Cardiac fibroblast (primary cell): Measurements from ENCODE around the gene TFB1M.
"Not testable (repeated sequence)": the region's sequence is repeated elsewhere in the genome, so short reads cannot be mapped to it uniquely, and the experiment has no call there.

Source experiments
- DNase-seq, 2 donors: peaks; one replicate each; pipeline versions ENCODE4 v3.0.0 to v3.0.0-alpha.2; 2010; ENCODE audit warnings: low read depth in 2 of 2
- H3K4me3 ChIP-seq, 2 donors: replicated peaks in 1 of 2; 1 replicate in 1 of 2; 2 replicates in 1 of 2; pipeline ENCODE4 v1.5.1; 2011; ENCODE audit warnings: low read depth in 2 of 2, low read length in 2 of 2, mild to moderate bottlenecking in 2 of 2, moderate library complexity in 1 of 2
- TF ChIP-seq, protein P1 (sequence below): IDR thresholded peaks from one replicate; pipeline ENCODE4 v1.5.1; 2011; ENCODE audit warnings: low read depth, mild to moderate bottlenecking, low read length, inconsistent platforms

TFB1M gene

DNA sequence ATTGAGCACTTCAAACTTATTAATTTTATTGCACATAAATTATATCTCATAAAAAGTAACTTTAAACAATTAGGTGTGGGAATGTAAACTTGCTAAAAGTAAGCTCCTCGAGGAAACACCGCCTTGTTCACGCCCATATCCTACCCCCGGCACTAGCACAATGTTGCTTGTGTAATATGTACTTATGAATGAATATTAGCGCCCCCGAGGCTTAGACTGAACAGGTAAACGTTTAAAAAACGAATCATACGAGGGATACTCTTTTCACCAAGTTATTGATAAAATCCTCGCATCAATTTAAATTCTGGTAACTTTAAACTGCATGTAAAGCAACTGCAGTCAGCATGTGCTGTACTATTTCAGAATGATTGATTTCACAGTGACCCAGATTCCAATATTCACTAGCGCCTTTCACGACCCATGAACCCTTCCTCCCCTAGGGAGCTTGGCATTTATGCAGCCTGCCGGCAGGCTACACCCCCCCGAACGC is 637 bp downstream of the TFB1M start:
- DNase-seq = peak; percentile 26 to 39
- TF ChIP-seq, protein P1, sequence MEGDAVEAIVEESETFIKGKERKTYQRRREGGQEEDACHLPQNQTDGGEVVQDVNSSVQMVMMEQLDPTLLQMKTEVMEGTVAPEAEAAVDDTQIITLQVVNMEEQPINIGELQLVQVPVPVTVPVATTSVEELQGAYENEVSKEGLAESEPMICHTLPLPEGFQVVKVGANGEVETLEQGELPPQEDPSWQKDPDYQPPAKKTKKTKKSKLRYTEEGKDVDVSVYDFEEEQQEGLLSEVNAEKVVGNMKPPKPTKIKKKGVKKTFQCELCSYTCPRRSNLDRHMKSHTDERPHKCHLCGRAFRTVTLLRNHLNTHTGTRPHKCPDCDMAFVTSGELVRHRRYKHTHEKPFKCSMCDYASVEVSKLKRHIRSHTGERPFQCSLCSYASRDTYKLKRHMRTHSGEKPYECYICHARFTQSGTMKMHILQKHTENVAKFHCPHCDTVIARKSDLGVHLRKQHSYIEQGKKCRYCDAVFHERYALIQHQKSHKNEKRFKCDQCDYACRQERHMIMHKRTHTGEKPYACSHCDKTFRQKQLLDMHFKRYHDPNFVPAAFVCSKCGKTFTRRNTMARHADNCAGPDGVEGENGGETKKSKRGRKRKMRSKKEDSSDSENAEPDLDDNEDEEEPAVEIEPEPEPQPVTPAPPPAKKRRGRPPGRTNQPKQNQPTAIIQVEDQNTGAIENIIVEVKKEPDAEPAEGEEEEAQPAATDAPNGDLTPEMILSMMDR = no peak
- H3K4me3 ChIP-seq = peak overlapping the region; percentile 78 to 96

DNA sequence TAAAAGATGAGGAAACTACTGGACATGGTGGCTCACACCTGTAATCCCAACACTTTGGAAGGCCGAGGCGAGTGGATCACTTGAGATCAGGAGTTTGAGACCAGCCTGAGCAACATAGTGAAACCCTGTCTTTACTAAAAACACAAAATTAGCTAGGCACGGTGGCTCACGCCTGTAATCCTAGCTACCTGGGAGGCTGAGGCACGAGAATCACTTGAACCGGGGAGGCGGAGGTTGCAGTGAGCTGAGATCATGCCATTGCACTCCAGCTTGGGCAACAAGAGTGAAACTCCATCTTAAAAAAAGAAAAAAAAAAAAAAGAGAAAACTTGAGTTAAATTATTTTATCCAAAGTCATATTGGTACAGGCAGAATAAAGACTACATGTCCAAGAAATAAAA is 1.3 kb downstream of the TFB1M start:
- H3K4me3 ChIP-seq = peak overlapping the region in 1 of 2 donors; percentile 78
- not testable (repeated sequence) for DNase-seq

DNA sequence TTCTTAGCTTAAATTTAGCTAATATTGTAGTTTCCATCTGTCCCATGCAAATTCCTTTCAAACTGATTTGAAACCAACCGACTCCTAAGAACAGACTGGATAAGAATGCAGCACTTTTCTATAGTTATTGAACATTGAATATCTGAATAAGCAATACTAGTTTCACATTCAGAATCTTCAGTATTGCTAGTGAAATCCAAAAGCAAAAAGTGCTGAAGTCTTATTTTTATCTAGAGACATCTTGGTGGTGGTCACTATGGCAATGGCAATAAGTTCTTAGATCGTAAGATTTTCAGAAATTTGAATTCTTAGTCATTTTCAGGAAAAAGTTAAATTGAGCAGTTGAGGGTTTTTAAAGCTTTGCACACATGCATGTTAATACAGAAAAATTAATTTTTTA is 2.7 kb downstream of the TFB1M start:
- DNase-seq = no peak
- no peak overlapping the region for H3K4me3 ChIP-seq
- TF ChIP-seq, protein P1 = no peak

DNA sequence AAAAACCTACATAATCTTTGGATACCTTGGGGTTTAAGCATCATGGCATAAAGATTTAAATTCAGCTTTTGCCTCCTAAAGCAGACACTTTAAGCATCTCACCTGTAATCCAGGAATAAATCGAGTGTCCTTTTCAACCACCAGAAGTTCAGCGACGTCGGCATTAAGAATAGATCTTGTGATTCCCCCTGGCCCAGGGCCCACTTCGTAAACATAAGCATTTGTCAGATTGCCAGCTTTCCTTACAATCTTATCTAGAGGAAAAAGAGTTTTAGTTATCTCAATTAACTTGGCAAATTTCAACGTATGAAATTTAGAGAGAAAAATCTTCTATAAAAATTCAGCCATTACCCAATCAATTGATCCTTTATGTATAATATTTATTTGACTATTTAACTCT is 3.2 kb downstream of the TFB1M start:
- no peak overlapping the region for H3K4me3 ChIP-seq
- DNase-seq = no peak

DNA sequence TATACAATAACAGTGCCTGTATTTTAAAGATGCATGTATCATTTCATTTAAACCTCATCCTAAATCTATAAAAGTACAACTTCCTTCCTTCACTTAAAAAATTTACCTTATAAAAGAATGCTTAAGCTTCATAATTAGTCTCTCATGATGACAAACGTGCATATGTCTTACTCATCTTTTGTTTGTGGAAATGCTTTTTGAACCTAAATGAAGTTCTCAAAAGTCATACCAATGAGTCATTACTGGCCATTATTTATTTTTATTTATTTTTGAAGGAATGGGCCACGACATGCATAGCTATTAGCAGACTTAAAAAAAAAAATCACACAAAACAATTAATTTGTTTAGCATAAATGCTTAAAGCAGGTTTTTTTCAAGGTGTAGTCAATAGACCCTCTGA is 3.7 kb downstream of the TFB1M start:
- TF ChIP-seq, protein P1 = no peak
- peak; percentile 11 to 71 for DNase-seq
- H3K4me3 ChIP-seq = no peak overlapping the region

More for the DNA sequence above, 3.2 kb downstream of the TFB1M start:
- TF ChIP-seq, protein P1 = no peak

DNA sequence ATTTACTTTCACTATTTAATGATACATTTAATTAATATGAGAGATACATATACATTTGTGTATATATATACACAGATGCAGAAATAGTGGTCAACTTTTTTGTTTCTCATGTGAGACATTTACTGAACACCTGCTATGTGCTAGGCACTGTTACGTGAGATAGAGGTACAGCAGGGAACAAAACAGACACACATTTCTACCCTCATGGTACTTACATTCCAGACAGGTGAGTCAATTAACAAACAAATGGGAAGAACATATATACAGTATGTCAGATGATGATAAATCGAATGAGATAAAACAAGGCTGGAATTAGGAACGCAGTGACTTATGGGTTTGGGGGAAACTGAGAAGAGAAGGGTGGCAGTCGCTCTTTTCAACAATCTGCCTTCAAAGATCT is 5.1 kb downstream of the TFB1M start:
- no peak overlapping the region for H3K4me3 ChIP-seq
- TF ChIP-seq, protein P1 = no peak
- DNase-seq = no peak

DNA sequence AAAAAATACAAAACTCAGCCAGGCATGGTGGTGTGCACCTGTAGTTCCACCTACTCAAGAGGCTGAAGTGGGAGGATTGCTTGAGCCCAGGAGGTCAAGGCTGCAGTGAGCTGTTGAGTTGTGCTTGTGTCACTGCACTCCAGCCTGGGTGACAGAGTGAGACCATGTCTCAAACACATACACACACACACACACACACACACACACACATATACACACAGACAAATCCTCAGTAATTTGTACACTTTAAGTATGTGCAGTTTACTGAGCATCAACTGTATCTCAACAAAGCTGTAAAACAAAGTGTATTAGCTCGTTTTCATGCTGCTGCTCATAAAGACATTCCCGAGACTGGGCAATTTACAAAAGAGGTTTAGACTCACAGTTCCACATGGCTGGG is 7.3 kb downstream of the TFB1M start:
- no peak for DNase-seq
- H3K4me3 ChIP-seq = no peak overlapping the region
- TF ChIP-seq, protein P1 = no peak
